NCI-H748 treated with DMSO at 0.1 percent for 48 hours (cell line): ENCODE measurements around the gene PIP5K1A.
"Not testable (repeated sequence)": the region's sequence is repeated elsewhere in the genome, so short reads cannot be mapped to it uniquely, and the experiment has no call there.

Experiments used
- DNase-seq: peaks from one replicate; lab custom pipeline; 2025; lab: John Stamatoyannopoulos, UW

PIP5K1A gene

DNA sequence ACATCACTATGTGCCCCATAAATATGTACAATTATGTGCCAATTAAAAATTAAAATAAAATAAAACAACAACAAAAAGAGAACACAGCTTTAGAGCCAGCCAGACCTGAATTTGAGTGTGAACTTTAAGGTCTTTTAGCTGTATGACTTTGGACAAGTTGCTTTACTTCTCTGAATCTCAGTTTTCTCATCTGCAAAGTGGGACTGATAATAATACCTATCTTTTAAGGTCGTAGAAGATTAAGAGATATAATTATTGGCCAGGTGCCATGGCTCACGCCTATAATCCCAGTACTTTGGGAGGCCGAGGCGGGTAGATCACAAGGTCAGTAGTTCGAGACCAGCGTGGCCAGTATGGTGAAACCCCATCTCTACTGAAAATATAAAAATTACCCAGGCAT is 5.0 kb upstream of the PIP5K1A start:
- DNase-seq = no peak

DNA sequence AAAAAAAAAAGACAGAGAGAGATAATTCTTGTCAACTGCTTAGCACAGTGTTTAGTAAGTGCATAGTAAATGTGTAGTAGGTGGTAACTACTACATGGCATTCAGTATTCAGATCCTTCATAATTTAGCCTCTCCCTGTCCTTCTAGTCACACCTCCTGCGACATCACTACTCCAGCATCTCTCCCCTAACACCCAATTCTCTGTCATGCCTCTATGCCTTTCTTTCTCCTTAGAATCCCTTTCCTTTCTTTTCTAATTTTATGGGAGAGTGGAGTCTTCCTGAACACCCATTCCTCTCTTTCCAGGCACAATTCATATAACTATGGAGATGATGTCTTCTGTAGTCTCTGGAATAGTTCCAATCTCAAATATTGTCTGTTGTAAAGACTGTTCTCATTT is 4.5 kb upstream of the PIP5K1A start:
- no peak for DNase-seq

DNA sequence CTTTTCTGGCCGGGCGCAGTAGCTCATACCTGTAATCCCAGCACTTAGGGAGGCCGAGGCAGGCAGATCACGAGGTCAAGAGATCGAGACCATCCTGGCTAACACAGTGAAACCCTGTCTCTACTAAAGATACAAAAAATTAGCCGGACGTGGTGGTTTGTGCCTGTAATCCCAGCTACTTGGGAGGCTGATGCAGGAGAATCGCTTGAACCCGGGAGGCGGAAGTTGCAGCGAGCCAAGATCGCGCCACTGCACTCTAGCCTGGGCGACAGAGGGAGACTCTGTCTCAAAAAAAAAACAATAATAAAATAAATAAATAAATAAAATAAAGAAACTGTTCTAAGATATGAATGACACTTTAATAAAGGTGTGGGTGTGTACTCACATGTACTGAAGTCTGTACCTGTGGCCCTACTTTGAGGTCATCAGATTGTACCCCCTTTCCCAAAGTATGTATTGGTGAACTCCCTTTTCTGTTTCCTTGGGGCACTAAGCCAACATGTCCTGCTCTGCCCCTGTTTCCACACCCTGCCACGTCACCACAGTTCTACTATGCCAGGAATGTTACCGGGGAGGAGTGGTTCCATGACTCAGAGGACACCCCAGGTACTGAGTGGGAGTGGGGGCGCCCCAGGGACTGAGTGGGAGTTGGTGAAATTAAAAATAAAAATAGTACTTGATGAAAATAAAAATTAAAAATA is 3.3 kb upstream of the PIP5K1A start:
- not testable (repeated sequence) for DNase-seq

DNA sequence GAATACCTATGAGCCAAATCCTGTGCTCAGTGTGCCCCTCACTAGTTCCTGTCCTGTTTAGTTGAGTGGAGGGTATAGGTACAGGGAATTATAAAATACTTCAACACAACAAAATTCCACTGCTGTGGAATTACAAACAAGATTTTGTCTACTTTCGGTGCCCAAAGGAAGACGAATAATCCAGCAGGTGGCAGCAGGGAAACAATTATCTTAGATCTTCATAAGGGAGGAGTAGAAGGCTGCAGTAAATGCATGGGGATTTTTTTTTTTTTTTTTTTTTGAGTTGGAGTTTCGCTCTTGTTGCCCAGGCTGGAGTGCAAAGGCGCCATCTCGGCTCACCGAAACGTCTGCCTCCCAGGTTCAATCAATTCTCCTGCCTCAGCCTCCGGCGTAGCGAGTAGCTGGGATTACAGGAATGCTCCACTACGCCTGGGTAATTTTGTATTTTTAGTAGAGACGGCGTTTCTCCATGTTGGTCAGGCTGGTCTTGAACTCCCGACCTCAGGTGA is 2.0 kb upstream of the PIP5K1A start:
- peak; percentile 71 for DNase-seq

DNA sequence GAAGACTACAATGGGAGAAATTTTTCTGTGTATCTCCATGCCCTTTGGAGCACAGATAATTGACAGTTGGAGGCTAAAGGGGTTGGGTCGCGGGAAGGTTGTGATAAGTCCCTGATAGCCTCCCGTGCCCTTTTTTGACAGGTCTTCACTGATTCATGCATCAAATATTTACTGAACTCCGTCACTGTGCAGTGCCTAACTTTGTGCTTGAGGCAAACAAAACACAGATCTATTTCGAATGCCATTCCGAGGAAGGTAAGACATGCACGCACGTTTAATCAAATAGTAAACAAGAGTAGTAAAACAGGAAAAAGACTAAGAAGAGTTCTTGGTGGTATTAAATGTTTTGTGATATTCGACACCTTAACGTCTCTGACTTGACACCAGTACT is 494 bp upstream of the PIP5K1A start:
- DNase-seq = no peak

- no peak for DNase-seq
Observed at GRCh38 chr1:151199873-151200581, 1.7 kb downstream of the PIP5K1A start.

DNA sequence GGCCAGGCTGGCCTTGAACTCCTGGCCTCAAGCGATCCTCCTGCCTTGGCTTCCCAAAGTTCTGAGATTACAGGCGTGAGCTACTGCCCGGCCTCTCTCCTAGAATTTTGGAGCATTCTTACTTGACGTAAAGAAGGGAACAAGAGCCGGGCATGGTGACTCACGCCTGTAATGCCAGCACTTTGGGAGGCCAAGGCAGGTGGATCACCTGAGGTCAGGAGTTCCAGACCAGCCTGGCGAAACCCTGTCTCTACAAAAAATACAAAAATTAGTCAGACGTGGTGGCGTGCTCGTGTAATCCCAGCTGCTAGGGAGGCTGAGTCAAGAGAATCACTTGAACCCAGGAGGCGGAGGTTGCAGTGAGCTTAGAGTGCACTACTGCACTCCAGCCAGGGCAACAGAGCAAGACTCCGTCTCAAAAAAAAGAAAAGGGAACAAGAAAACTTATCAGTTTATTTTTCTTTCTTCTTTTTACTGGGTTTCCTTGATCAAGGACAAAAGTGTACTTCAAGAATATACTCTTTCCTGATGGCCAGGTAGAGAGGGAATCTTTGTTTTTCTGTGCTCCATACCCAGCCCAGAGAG is 7.1 kb downstream of the PIP5K1A start:
- not testable (repeated sequence) for DNase-seq

- no peak for DNase-seq
Observed at GRCh38 chr1:151210830-151211229, 12.5 kb downstream of the PIP5K1A start.

DNA sequence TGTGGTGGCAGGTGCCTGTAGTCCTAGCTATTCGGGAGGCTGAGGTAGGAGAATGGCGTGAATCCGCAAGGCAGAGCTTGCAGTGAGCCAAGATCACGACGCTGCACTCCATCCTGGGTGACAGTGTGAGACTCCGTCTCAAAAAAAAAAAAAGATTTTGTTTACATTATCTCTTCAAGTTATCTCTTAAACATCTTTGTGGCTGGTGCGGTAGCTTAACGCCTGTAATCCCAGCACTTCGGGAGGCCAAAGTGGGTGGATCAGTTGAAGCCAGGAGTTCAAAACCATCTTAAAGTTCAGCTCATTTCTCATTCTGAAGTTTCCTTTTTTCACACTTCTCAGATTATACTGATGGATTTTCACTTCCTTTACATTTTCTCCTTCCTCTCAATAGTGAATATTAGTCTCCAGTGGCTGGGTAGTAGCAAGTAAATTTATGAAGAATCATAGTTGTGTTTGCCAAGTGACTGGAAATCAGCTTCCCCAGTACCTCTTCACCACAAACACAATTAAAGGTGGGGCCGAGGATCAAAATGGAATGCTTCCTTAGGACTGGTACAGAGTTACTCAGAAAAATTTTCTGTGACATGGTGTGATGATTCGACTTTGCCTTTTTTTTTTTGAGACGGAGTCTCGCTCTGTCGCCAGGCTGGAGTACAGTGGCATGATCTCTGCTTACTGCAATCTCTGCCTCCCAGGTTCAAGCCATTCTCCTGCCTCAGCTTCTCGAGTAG is 13.8 kb downstream of the PIP5K1A start:
- DNase-seq = no peak

DNA sequence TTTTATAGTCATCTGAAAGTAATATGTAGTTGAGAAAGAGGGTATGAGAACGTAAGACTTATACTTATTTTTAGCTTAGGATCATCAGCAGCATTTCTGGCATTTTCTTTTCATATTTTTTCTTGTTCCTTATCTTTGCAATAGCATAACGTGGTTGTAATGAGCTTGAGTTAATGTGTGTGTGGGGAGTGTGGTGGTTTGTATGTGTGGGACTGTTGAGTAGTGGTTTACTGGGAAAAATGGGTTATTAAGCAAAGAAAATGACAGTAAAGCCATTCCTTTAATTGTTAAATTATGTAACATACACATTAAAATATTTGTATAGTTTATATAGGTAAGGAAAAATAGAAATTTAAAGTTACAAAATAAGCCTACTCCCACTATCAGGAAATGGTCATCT is 15.2 kb downstream of the PIP5K1A start:
- no peak for DNase-seq

GRCh38 chr1:151221616-151222015 is 23.3 kb downstream of the PIP5K1A start:
- no peak for DNase-seq

GRCh38 chr1:151222130-151222529 is 23.8 kb downstream of the PIP5K1A start:
- no peak for DNase-seq

DNA sequence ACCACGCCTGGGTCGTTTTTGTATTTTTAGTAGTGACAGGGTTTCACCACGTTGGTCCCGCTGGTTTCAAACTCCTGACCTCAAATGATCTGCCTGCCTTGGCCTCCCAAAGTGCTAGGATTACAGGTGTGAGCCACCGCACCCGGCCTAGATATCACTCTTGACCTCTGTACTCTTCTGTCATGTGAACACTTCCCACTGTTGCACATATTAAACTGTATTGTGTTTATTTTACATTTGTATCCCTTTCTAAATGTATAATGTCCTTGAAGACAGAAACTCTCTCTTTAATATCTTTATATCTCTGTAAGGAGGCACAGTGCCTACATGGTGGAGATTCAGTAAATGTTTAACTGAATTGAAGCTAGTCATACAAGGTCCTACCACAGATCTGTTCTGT is 36.9 kb downstream of the PIP5K1A start:
- DNase-seq = no peak

DNA sequence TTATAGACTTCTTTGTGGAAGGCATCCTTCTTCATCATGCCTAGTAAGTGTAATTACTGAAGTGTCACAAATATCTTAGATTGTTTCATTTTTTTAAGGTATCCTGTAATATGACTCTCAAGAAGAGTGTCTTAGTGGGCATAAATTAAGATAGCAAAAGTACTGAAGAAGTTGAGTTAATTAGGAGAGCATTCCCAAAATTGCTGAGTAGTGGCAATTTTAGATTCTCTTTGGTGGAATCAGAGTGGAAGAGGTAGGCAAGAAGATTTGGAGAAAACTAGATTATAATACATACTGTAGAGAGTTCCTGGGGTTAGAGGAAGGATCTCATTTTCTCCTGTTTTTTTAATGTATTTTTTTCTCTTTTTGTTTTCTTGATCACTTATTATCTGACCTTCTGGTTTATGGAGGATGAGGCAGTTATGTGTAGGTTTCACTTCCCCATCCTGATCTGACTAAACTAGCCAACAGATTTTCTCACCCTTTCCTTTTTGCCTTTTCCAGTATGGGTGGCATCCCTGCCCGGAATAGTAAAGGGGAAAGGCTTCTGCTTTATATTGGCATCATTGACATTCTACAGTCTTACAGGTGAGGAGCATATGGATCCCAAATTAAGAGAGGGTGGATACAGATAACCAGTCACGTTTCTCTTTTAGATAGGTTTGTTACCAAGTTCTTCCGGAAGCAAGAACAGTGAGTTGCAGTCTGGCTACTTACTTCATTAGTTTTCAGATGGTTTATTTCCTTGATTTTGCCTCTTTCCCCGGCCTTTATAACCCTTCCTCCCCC is 39.5 kb downstream of the PIP5K1A start:
- no peak for DNase-seq

DNA sequence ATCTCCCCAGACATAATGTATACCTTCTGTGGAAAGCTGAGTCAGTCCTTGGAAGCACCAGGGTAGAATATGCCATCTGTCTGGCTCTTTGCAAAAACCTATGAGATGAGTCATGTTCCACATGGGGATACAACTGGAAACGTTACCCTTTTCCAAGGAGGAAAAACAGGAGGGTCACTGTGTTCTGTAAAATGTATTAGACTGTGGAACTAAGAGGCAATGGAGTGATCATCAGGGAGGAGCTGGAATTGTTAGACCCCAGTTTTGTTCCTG is 40.1 kb downstream of the PIP5K1A start:
- no peak for DNase-seq

GRCh38 chr1:151242442-151242841 is 44.1 kb downstream of the PIP5K1A start:
- DNase-seq = no peak

GRCh38 chr1:151243683-151244216 is 45.4 kb downstream of the PIP5K1A start:
- no peak for DNase-seq

GRCh38 chr1:151246786-151247185 is 48.4 kb downstream of the PIP5K1A start:
- no peak for DNase-seq

GRCh38 chr1:151251656-151252470 is 53.5 kb downstream of the PIP5K1A start:
- DNase-seq = peak; percentile 85
